Heart left ventricle (tissue), 16 donors: ENCODE measurements around the gene DMPK. TPM values are rescaled to one million over a fixed set of nuclear protein-coding genes. Genes with fewer than 3 reads are reported as not detected.

Experiments
- ATAC-seq, 4 donors: fragments of 200-7000 bp; cut with Tn5 transposase; one replicate each; pipeline ENCODE4 v1.9.1; 2020 to 2022; ENCODE audit warnings: moderate library complexity in 4 of 4, mild to moderate bottlenecking in 3 of 4, moderate number of reproducible peaks in 1 of 4
- DNase-seq, 5 donors: peaks; one replicate each; pipeline ENCODE4 v3.0.0-alpha.2; 2020
- H3K27ac ChIP-seq, 12 donors: fragments of 200-600 bp; sonication (generic) in 4 of 12; one replicate each; pipeline versions ENCODE4 v1.5.0 to v1.8.0; 2016 to 2022; ENCODE audit warnings: mild to moderate bottlenecking in 2 of 12
- H3K27me3 ChIP-seq, 9 donors: fragments of 200-600 bp; sonication (generic) in 2 of 9; one replicate each; pipeline versions ENCODE4 v1.5.1 to v1.8.0; 2016 to 2022; ENCODE audit warnings: mild to moderate bottlenecking in 3 of 9
- H3K36me3 ChIP-seq, 9 donors: fragments of 200-600 bp; sonication (generic) in 2 of 9; one replicate each; pipeline versions ENCODE4 v1.5.0 to v1.8.0; 2018 to 2022; ENCODE audit warnings: mild to moderate bottlenecking in 2 of 9
- H3K4me1 ChIP-seq, 12 donors: fragments of 200-600 bp; sonication (generic) in 4 of 12; one replicate each; pipeline versions ENCODE4 v1.5.0 to v1.8.0; 2016 to 2022; ENCODE audit warnings: mild to moderate bottlenecking in 3 of 12
- H3K4me3 ChIP-seq, 12 donors: fragments of 200-600 bp; sonication (generic) in 4 of 12; one replicate each; pipeline versions ENCODE4 v1.5.0 to v1.8.0; 2017 to 2022; ENCODE audit warnings: mild to moderate bottlenecking in 9 of 12, moderate library complexity in 4 of 12
- H3K9me3 ChIP-seq, 12 donors: fragments of 200-600 bp; sonication (generic) in 4 of 12; one replicate each; pipeline versions ENCODE4 v1.5.0 to v1.8.0; 2016 to 2022; ENCODE audit warnings: mild to moderate bottlenecking in 1 of 12
- POLR2A ChIP-seq, 2 donors: fragments of 450-650 bp; IDR thresholded peaks; one replicate each; pipeline ENCODE4 v1.6.1; 2017; ENCODE audit warnings: antibody characterized with exemption in 2 of 2, mild to moderate bottlenecking in 2 of 2, moderate library complexity in 2 of 2
- WGBS, 4 donors: extraction: QIAGEN DNeasy Blood & Tissue Kit in 2 of 4; methylation state at CpG; one replicate each; pipeline versions ENCODE4 v1.1.5 to v1.1.7; 2013 to 2018; 5-methylcytosine and 5-hydroxymethylcytosine counted together
- intact Hi-C, 10 donors: fragments of 100-400 bp; cut with DNase I; formaldehyde crosslinking; loops; one replicate each; pipeline versions ENCODE4 v1.11.1 to v1.14.2; 2022
- polyA plus RNA-seq, 2 donors: library from polyadenylated mRNA; stranded (reverse); fragments of 200-250 nt; gene quantifications; one replicate each; pipeline ENCODE4 v1.2.3, GENCODE V29; 2013
- total RNA-seq, 9 donors: library from RNA; depleted of rRNA in 2 of 9; stranded (reverse); fragments of >200 nt in 2 of 9; fragmentation: NEBNext Ultra II Directional in 3 of 9; extraction: Animal tissue kit (Norgen Biotek cat#: 25700) in 3 of 9; gene quantifications; one replicate each; pipeline versions ENCODE4 v1.1.0 to v1.2.4, GENCODE V29; 2016 to 2023
- TF ChIP-seq, protein P1 (sequence below), 12 donors: fragments of 200-600 bp; sonication (generic) in 4 of 12; IDR thresholded peaks; one replicate each; pipeline versions ENCODE4 v1.5.0 to v1.8.0; 2018 to 2022; ENCODE audit warnings: antibody characterized with exemption in 12 of 12, mild to moderate bottlenecking in 5 of 12
- donor health status: ischemic (EF 13 %, LVEDD 7.1; RV severe dilation, severe dysfunction).
- donor health status: healthy with polysubstance abuse.
- donor health status: DM: no; HTN: yes; CAD: no.
- donor health status: DM: no; HTN: no; CAD: no.
- donor health status: ischemic (EF 25% LVEDD 6.9; RV normal size, moderate dysfunction).
- donor health status: ischemic (EF 25% LVEDD 5.7; RV mildly dilated, moderate dysfunction).
- donor health status: healthy.
- donor health status: DM: yes; HTN: yes; CAD: no.
- donor health status: ischemic (EF 35%, LVEDD 5.7; RV mildly dilated, moderate dysfunction).
- donor health status: nonischemic (EF 11% LVEDD 7.7; RV severe dilation, severe dysfunction).
- donor health status: DM: yes; HTN: yes; CAD: no.
- donor health status: PGD.
- donor health status: ischemic (EF 29% LVEDD 5.4; RV normal size, mild dysfunction).
- donor health status: nonischemic (EF 23%, LVEDD 6.1; RV moderate dilation, normal function).

The DMPK gene
- total and polyA plus RNA-seq, 11 donors = 131 to 778 (median 311) TPM

DNA sequence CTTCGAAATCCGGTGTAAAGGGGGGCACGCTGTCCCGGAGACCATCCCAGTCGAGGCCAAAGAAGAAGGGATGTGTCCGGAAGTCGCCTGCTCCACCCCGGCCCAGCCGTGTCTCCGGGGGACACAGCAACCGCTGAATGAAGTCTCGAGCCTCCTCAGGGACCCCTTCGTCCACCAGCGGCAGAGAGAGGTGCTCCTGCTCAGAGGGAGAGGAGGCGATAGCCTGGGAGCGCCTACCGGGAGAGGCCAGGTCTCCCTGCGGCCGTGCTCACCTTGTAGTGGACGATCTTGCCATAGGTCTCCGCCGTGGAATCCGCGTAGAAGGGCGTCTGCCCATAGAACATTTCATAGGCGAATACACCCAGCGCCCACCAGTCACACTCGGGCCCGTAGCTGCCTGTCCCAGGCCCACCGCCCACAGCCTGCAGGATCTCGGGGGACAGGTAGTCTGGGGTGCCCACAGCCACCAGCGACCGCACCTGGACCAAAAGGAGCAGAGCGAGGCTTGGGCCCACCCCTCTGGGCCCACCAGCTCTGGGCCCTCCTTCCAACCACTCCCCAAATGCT lies 4.8 kb downstream of the DMPK start:
- DNase-seq (no peak), ATAC-seq (no peak)
- TF ChIP-seq POLR2A (IDR thresholded peaks at IDR 0.05) = no peak
- TF ChIP-seq, protein P1, sequence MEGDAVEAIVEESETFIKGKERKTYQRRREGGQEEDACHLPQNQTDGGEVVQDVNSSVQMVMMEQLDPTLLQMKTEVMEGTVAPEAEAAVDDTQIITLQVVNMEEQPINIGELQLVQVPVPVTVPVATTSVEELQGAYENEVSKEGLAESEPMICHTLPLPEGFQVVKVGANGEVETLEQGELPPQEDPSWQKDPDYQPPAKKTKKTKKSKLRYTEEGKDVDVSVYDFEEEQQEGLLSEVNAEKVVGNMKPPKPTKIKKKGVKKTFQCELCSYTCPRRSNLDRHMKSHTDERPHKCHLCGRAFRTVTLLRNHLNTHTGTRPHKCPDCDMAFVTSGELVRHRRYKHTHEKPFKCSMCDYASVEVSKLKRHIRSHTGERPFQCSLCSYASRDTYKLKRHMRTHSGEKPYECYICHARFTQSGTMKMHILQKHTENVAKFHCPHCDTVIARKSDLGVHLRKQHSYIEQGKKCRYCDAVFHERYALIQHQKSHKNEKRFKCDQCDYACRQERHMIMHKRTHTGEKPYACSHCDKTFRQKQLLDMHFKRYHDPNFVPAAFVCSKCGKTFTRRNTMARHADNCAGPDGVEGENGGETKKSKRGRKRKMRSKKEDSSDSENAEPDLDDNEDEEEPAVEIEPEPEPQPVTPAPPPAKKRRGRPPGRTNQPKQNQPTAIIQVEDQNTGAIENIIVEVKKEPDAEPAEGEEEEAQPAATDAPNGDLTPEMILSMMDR (IDR thresholded peaks at IDR 0.05) = no peak
- WGBS, 4 donors = 93 to 98% (median 93%) methylated on average over 14 to 34 of the region's 34 CpGs
- Histone ChIP-seq H3K9me3 (no peaks in the 10 kb centered on the region), H3K36me3 (peaks cover 0 to 59% (median 49%) of the 10 kb centered on the region in 9 donors), H3K27me3 (peaks cover 0 to 58% (median 0%) of the 10 kb centered on the region in 9 donors), H3K4me3 (no peak overlapping the region), H3K27ac (no peak overlapping the region), H3K4me1 (peaks cover 0 to 42% (median 22%) of the 10 kb centered on the region in 12 donors)
- intact Hi-C loops = no loop called here

DNA sequence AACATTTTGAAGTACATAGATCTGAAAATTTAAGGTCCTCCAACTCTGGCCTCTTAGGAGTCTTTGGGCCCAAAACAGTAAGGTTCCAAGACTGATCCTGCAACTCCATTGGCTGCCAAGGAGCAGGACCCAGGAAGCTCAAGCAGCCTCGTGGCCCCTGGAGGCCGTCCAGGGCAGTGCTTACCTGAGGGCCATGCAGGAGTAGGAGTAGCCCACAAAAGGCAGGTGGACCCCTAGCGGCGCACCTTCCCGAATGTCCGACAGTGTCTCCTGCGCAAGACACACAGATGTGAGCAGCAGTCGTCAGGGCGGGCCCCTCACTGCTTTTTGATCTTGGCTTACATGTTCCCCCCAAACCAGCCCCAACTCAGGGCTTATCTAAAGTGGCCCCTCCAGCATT lies 7.5 kb downstream of the DMPK start:
- Histone ChIP-seq H3K4me1 (peaks cover 0 to 31% (median 13%) of the 10 kb centered on the region in 12 donors), H3K27ac (no peak overlapping the region), H3K27me3 (peaks cover 0 to 61% (median 0%) of the 10 kb centered on the region in 9 donors), H3K36me3 (peaks cover 0 to 73% (median 55%) of the 10 kb centered on the region in 9 donors), H3K4me3 (no peak overlapping the region), H3K9me3 (no peaks in the 10 kb centered on the region)
- TF ChIP-seq, protein P1 (IDR thresholded peaks at IDR 0.05) = no peak
- no peak for TF ChIP-seq POLR2A (IDR thresholded peaks at IDR 0.05)
- intact Hi-C loops = no loop called here
- ATAC-seq (no peak), DNase-seq (no peak)
- WGBS, 4 donors = 82 to 92% (median 88%) methylated on average over 9 of the region's 9 CpGs

DNA sequence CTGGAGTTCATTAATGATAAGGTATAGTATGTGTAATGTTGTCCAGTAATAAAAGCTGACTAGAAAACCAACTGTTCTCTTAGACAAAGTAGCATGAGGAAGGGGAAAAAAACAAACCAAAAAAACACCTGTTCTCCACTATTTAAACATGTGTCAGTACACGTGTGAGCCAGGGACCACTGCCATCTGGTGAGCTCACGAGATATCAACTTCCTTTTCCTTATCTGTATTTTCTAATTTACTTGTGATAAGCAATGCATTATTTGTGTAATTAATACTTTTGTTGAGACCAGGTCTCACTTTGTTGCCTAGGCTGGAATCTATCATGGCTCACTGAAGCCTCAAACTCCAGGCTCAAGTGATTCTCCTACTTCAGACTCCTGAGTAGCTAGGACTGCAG lies 8.9 kb downstream of the DMPK start:
- no peak for ATAC-seq
- TF ChIP-seq POLR2A (IDR thresholded peaks at IDR 0.05) = no peak
- TF ChIP-seq, protein P1 (IDR thresholded peaks at IDR 0.05) = no peak
- 5 to 19% (median 12%) methylated on average over 2 of the region's 2 CpGs for WGBS, 4 donors
- Histone ChIP-seq H3K4me3 (no peak overlapping the region), H3K4me1 (peaks cover 0 to 25% (median 8%) of the 10 kb centered on the region in 12 donors), H3K27ac (no peak overlapping the region), H3K9me3 (no peaks in the 10 kb centered on the region), H3K36me3 (peaks cover 0 to 63% (median 47%) of the 10 kb centered on the region in 9 donors), H3K27me3 (peaks cover 0 to 49% (median 0%) of the 10 kb centered on the region in 9 donors)
- intact Hi-C loops = loop anchor here in 1 of 10 donors (2.0 kb wide), 1 partner anchor 25 kb away; no protein-coding TSS in a partner anchor
- no peak for DNase-seq

DNA sequence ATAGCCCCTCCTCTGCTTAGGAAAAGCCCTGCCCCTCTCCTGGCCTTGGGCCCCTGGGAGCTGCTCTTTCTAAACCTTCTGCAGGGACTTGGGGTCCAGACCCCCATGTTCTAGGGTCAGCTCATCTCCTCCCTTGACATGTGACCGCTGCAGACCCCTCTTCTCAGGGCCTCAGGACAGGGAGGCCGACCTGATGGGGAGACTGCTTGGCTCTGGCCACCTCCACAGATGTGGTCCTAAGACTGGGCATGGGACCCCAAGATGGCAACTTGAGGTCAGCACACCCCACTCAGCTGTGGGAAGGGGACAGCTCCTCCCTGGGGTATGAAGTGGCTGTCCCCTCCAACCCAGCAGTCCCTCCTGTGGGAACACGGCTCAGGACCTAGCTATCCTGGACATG lies 9.4 kb downstream of the DMPK start:
- H3K27me3 ChIP-seq = peaks cover 0 to 49% (median 0%) of the 10 kb centered on the region in 9 donors

More for the DNA sequence above, 9.4 kb downstream of the DMPK start:
- Histone ChIP-seq H3K36me3 (peaks cover 0 to 58% (median 42%) of the 10 kb centered on the region in 9 donors), H3K4me1 (peaks cover 0 to 27% (median 8%) of the 10 kb centered on the region in 12 donors), H3K27ac (no peak overlapping the region), H3K9me3 (no peaks in the 10 kb centered on the region), H3K4me3 (no peak overlapping the region)
- DNase-seq (no peak), ATAC-seq (no peak)
- TF ChIP-seq, protein P1 (IDR thresholded peaks at IDR 0.05) = no peak
- no peak for TF ChIP-seq POLR2A (IDR thresholded peaks at IDR 0.05)
- intact Hi-C loops = loop anchor here in 1 of 10 donors (2.0 kb wide), 1 partner anchor 26 kb away; no protein-coding TSS in a partner anchor
- 84 to 89% (median 87%) methylated on average over 3 of the region's 3 CpGs for WGBS, 4 donors
